GM12873 (cell line): ENCODE measurements around the gene BCR.

Experiments used
- TF ChIP-seq, protein P1 (sequence below): IDR thresholded peaks from 2 replicates; pipeline ENCODE4 v1.5.1; 2012; ENCODE audit warnings: low read depth, mild to moderate bottlenecking, moderate library complexity, low read length, control low read depth; ENCODE audit not compliant: insufficient read depth; ENCODE audit errors: missing control alignments

Gene BCR

DNA sequence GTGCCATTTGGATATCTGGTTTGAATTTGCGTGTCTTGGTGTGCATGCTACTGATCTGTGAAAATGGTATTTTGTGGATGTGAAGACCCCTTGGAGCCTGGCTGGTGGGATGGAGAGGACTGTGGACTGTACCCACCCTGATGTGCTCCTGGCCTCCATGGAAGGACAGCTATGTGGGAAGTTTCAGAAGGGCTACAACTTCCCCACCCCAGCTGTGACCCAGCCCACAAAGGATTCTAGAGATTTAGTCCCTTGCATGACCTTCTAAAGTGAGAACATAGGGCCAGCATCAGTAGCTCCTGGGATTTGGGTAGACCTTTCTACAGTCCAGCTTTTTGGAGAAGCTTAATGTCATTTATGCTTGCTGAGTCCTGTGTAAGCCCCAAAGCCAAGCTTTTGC lies 173.4 kb downstream of the BCR start:
- TF ChIP-seq, protein P1, sequence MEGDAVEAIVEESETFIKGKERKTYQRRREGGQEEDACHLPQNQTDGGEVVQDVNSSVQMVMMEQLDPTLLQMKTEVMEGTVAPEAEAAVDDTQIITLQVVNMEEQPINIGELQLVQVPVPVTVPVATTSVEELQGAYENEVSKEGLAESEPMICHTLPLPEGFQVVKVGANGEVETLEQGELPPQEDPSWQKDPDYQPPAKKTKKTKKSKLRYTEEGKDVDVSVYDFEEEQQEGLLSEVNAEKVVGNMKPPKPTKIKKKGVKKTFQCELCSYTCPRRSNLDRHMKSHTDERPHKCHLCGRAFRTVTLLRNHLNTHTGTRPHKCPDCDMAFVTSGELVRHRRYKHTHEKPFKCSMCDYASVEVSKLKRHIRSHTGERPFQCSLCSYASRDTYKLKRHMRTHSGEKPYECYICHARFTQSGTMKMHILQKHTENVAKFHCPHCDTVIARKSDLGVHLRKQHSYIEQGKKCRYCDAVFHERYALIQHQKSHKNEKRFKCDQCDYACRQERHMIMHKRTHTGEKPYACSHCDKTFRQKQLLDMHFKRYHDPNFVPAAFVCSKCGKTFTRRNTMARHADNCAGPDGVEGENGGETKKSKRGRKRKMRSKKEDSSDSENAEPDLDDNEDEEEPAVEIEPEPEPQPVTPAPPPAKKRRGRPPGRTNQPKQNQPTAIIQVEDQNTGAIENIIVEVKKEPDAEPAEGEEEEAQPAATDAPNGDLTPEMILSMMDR = no peak

DNA sequence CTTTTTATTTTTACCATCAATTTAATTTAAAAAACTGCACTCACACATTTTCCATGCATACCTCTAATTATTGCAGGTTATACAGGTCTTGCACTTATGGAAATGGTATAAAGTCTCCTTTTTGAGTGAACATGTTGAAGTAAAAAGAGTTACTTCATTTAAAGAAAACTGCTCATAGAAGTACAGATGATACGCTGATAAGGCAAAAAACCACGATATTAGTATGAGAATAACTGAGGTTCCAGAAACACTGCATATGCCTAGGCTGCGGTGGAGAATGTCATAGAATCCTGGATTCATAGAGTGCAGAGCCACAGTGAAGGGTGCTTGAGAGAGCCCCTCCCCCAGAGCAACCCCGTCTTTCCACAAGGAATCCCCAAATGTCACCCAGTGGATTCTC lies 175.8 kb downstream of the BCR start:
- TF ChIP-seq, protein P1 = no peak

DNA sequence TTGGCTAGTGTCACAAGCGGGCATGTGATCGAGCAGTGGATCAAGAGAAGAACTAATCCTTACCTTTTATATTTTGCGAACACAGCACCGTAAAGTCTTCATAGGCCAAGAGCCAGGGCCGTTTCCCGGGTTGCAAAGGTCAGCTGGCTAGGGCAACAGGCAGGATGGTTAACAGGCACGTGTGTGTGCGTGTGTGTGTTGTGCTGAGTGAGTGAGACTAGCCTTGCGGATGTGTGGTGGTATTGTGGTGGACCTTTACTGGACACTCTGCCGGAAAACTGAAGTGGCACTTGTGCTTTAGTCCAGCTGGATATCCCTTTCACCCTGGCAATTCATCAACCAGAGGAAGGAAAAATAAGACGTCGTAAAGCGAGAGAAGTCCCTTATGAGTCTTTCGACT lies 176.7 kb downstream of the BCR start:
- TF ChIP-seq, protein P1 = no peak

DNA sequence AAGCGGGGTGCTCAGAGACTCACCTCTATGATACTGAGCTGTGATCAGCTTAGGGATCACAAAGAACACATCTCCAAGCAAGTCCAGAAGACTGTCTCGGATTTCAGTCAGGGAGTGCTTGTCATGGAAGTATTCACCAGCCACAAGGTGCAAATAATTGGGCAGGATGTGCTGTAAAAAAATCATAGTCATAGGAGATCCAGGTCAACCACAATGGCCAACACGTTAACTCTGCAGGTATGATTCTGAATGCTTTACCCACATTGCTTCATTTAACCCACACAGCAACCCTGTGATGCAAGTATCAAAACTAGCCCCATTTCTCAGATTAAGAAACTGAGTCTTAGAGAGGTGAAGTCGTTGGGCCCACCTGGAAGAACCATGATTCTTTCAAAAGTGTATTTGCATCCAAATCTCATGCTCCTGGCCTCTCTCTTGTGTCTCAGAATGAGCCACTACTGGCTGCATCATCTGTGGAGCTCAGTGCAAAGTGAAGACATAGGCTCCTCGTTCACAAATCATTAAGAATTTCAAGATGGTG lies 179.3 kb downstream of the BCR start:
- TF ChIP-seq, protein P1 = no peak

DNA sequence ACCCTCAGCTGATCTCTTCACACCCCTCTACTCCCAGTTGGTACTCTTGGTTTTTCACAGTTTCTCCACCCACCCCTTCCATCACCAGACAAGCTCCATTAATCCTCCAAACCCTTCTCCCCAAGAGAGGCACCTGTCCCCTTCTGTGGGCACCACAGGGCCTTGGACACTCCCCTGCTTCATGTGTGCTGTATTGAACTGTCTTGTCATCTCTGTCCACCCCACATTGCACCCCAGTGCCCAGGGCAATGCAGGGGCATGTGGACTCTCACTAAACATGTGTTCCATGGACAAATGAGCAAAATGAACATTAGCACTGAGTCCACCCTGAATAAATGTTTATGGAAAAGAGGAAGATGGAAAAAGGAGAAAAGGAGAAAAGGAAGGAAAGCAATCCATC lies 181.4 kb downstream of the BCR start:
- TF ChIP-seq, protein P1 = no peak

DNA sequence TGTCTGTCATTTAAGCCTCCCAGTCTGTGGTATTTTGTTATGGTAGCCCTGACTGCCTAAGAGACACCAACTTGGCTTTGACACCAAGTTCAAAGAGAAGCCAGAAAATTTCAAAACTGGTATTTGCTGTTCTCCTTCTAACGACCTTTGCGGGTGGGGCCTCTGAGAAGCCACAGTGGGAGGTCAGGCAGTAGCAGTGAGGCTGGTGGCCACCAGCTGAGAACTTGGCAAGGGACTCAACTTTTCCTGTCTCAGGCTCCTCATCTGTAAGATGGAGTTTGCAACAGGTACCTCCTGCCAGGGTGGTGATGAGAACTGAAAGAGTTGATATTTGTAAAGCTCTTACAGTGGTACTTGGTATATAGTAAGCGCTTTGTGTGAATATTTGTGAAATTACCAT lies 183.4 kb downstream of the BCR start:
- TF ChIP-seq, protein P1 = no peak

DNA sequence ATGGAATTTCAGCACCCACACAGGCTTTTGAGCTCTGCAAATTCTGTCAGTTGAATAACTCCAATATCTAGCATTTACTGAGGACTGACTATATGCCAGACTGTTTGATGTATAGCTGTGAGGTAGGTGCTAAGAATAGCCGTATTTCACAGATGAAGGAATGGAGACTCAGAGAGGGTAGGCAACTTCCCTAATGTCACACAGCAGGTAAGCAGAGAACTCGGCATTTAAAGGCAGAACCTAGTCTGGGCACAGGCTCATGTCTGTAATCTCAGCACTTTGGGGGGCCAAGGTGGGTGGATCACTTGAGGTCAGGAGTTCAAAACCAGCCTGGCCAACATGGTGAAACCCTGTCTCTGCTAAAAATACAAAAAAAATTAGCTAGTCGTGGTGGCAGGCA lies 184.1 kb downstream of the BCR start:
- TF ChIP-seq, protein P1 = no peak
